Measurements from ENCODE around the gene SAMD14.
A peak's percentile ranks its signal among the peaks of the same experiment; 100 is the strongest.

SAMD14 gene

GRCh38 chr17:50129728-50130558 is at the start of gene SAMD14:
Gene SAMD14, minus strand, starts transcription at chr17:50130160. Its CDS starts 5,201 bp downstream, at chr17:50124959.
- peak; percentile 28 for DNase-seq

GRCh38 chr17:50177983-50178834 is 48.2 kb upstream of the SAMD14 start:
- DNase-seq: no peak

- no peak for DNase-seq
Measured at GRCh38 chr17:50177476-50177875, 47.5 kb upstream of the SAMD14 start.

- DNase-seq: no peak
Measured at GRCh38 chr17:50176559-50177357, 46.8 kb upstream of the SAMD14 start.

- DNase-seq: no peak
Measured at GRCh38 chr17:50175035-50175807, 45.3 kb upstream of the SAMD14 start.

GRCh38 chr17:50174444-50174843 is 44.5 kb upstream of the SAMD14 start:
- DNase-seq: no peak

GRCh38 chr17:50173335-50173941 is 43.5 kb upstream of the SAMD14 start:
- no peak for DNase-seq

- no peak for DNase-seq
Measured at GRCh38 chr17:50172936-50173334, 43.0 kb upstream of the SAMD14 start.

GRCh38 chr17:50172130-50172529 is 42.2 kb upstream of the SAMD14 start:
- DNase-seq: no peak

- no peak for DNase-seq
Measured at GRCh38 chr17:50171371-50172071, 41.6 kb upstream of the SAMD14 start.

- DNase-seq: no peak
Measured at GRCh38 chr17:50170662-50171370, 40.9 kb upstream of the SAMD14 start.

- no peak for DNase-seq
Measured at GRCh38 chr17:50169881-50170459, 40.0 kb upstream of the SAMD14 start.

GRCh38 chr17:50169121-50169764 is 39.3 kb upstream of the SAMD14 start:
- peak; percentile 74 for DNase-seq

- no peak for DNase-seq
Measured at GRCh38 chr17:50168319-50168718, 38.4 kb upstream of the SAMD14 start.

- DNase-seq: no peak
Measured at GRCh38 chr17:50167371-50167770, 37.4 kb upstream of the SAMD14 start.

- DNase-seq: no peak
Measured at GRCh38 chr17:50166518-50167181, 36.7 kb upstream of the SAMD14 start.

- no peak for DNase-seq
Measured at GRCh38 chr17:50165867-50166517, 36.0 kb upstream of the SAMD14 start, which contains the start of gene SGCA. Gene SGCA, plus strand, starts transcription at chr17:50166005. Its CDS starts 36 bp downstream, at chr17:50166041.

GRCh38 chr17:50165466-50165865 is 35.5 kb upstream of the SAMD14 start:
- no peak for DNase-seq

Data from GDM1 (cell line).